Natural killer cell (primary cell): Measurements from ENCODE around the gene DLK1. TPM values are rescaled to one million over a fixed set of nuclear protein-coding genes. Genes with fewer than 3 reads are reported as not detected.

Experiments used
- ATAC-seq, 3 donors: fragments of 150-1000 bp in 2 of 3; fragments of 200-7000 bp in 1 of 3; cut with Tn5 transposase; 1 replicate in 1 of 3; 2 replicates in 2 of 3; pipeline ENCODE4 v1.10.0; 2021; ENCODE audit warnings: mild to moderate bottlenecking in 2 of 3, moderate library complexity in 2 of 3
- DNase-seq, 2 donors: peaks; one replicate each; pipeline versions ENCODE4 v3.0.0 to v3.0.0-alpha.2; 2013 to 2021; ENCODE audit warnings: mixed read lengths in 1 of 2
- H3K27ac ChIP-seq: one replicate; pipeline ENCODE4 v1.5.1; 2013; ENCODE audit warnings: mild to moderate bottlenecking, low read length
- H3K27me3 ChIP-seq: one replicate; pipeline ENCODE4 v1.6.1; 2013; ENCODE audit warnings: low read length; ENCODE audit not compliant: control insufficient read depth, insufficient read depth
- H3K36me3 ChIP-seq: one replicate; pipeline ENCODE4 v1.6.1; 2013; ENCODE audit warnings: low read length; ENCODE audit not compliant: control insufficient read depth, insufficient read depth
- H3K4me1 ChIP-seq: one replicate; pipeline ENCODE4 v1.6.1; 2013; ENCODE audit warnings: low read length; ENCODE audit not compliant: control insufficient read depth, insufficient read depth
- H3K4me3 ChIP-seq: one replicate; pipeline ENCODE4 v1.5.1; 2013; ENCODE audit warnings: low read length
- H3K9me3 ChIP-seq: one replicate; pipeline ENCODE4 v1.6.1; 2013; ENCODE audit warnings: low read length; ENCODE audit not compliant: control insufficient read depth, insufficient read depth
- H3K27ac Mint-ChIP-seq, 2 donors: one replicate each; pipeline ENCODE4 v1.8.0; 2022; ENCODE audit warnings: mild to moderate bottlenecking in 2 of 2, mixed read lengths in 2 of 2, moderate library complexity in 1 of 2
- H3K27me3 Mint-ChIP-seq, 2 donors: one replicate each; pipeline ENCODE4 v1.8.0; 2022; ENCODE audit warnings: low read depth in 2 of 2, mixed read lengths in 2 of 2
- H3K36me3 Mint-ChIP-seq: one replicate; pipeline ENCODE4 v1.8.0; 2022; ENCODE audit warnings: mixed read lengths
- H3K4me1 Mint-ChIP-seq, 2 donors: one replicate each; pipeline ENCODE4 v1.8.0; 2022; ENCODE audit warnings: mixed read lengths in 2 of 2
- H3K4me3 Mint-ChIP-seq: one replicate; pipeline ENCODE4 v1.8.0; 2022; ENCODE audit warnings: mild to moderate bottlenecking, moderate library complexity, mixed read lengths
- H3K9me3 Mint-ChIP-seq, 2 donors: one replicate each; pipeline ENCODE4 v1.8.0; 2022; ENCODE audit warnings: mixed read lengths in 2 of 2
- WGBS: methylation state at CpG from one replicate; pipeline ENCODE4 v1.1.7; 2013; ENCODE audit warnings: missing lambda C conversion rate; ENCODE audit not compliant: insufficient coverage; 5-methylcytosine and 5-hydroxymethylcytosine counted together
- intact Hi-C: fragments of 100-400 bp; cut with micrococcal nuclease; formaldehyde crosslinking; loops from one replicate; pipeline ENCODE4 v1.14.2; 2022
- total RNA-seq, 4 donors: library from RNA; stranded (reverse); fragments of 120-200 nt in 1 of 4; gene quantifications; one replicate each; pipeline versions ENCODE4 v1.2.3 to v1.2.4, GENCODE V29; 2013 to 2022
- TF ChIP-seq, protein P1 (sequence below): fragments of 200-600 bp; IDR thresholded peaks from one replicate; pipeline ENCODE4 v1.8.0; 2022; ENCODE audit warnings: antibody characterized with exemption

DLK1 gene
- total RNA-seq, 3 donors from 2014 or later (not counting 1 experiment from before 2014, with no cell fraction given), result not detected

- Mint-ChIP-seq H3K27ac (no peak overlapping the region), H3K4me3 (no peak overlapping the region), H3K9me3 (no peaks in the 10 kb centered on the region), H3K27me3 (peaks cover 5 to 6% of the 10 kb centered on the region in 2 donors), H3K4me1 (no peaks in the 10 kb centered on the region), H3K36me3 (no peaks in the 10 kb centered on the region)
- DNase-seq (no peak), ATAC-seq (no peak)
- H3K9me3 ChIP-seq, result no peaks in the 10 kb centered on the region
- H3K4me3 ChIP-seq, result no peak overlapping the region
- intact Hi-C loops, result no loop called here
- H3K27me3 ChIP-seq, result no peaks in the 10 kb centered on the region
- no peaks in the 10 kb centered on the region for H3K36me3 ChIP-seq
- H3K27ac ChIP-seq, result no peak overlapping the region
- no peaks in the 10 kb centered on the region for H3K4me1 ChIP-seq
- WGBS, result 82% methylated on average over 12 of the region's 12 CpGs
- TF ChIP-seq, protein P1, sequence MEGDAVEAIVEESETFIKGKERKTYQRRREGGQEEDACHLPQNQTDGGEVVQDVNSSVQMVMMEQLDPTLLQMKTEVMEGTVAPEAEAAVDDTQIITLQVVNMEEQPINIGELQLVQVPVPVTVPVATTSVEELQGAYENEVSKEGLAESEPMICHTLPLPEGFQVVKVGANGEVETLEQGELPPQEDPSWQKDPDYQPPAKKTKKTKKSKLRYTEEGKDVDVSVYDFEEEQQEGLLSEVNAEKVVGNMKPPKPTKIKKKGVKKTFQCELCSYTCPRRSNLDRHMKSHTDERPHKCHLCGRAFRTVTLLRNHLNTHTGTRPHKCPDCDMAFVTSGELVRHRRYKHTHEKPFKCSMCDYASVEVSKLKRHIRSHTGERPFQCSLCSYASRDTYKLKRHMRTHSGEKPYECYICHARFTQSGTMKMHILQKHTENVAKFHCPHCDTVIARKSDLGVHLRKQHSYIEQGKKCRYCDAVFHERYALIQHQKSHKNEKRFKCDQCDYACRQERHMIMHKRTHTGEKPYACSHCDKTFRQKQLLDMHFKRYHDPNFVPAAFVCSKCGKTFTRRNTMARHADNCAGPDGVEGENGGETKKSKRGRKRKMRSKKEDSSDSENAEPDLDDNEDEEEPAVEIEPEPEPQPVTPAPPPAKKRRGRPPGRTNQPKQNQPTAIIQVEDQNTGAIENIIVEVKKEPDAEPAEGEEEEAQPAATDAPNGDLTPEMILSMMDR, result no peak
Observed at GRCh38 chr14:100780646-100781355, 54.1 kb downstream of the DLK1 start.

DNA sequence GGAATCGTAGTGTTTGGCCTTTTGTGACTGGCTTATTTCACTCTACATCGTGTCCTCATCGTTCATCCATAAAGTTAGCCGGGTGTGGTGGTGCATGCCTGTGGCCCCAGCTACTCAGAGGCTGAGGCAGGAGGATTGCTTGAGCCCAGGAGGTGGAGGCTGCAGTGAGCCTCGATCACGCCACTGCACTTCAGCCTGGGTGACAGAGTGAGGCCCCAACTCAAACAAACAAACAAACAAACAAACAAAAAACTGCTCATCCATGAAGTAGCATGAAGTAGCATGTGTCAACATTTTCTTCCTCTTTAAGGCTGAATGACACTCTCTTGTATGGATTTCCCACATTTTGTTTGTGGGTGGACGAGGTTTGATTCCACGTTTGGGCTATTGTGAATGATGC is 55.3 kb downstream of the DLK1 start:
- intact Hi-C loops, result no loop called here

DNA sequence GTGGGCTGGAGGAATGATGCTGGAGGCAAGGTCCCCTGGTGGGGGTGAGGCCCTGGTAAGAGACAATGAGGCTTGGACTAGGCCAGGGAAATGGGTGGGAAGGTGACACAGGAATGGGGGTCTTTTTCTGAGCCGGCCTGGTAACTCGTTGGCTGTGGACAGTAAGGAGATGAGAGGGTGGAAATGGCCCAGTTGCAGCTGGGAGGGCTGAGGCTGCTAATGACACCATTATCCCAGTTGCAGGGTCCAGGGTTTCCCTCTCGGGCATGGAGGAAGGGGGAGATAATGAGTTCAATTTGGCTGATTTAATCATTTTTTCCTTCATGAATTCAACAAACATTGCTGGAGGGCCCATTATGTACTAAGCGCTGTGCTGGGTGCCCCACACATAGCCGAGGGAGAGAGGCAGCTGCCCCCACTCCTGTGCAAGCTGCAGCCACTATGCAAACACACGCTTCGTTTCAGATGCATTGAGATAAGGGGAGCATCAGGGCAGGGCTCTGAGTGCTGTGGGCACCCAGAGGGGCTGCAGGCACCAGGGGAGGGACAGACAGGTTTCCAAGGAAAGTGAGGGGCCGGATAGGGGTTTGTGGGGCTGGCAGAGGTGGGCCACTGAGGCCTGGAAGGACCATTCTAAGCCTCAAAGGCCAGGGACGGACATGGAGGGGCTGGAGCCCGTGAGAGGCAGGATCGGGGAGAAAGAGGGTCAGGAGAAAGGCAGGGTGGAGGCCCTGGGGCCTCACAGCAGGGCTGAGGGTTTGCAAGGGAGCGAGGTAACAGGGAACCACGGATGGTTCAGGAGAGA is 56.0 kb downstream of the DLK1 start:
- H3K4me3 Mint-ChIP-seq, result no peak overlapping the region
- Histone ChIP-seq H3K4me1 (no peaks in the 10 kb centered on the region), H3K36me3 (no peaks in the 10 kb centered on the region), H3K4me3 (no peak overlapping the region), H3K9me3 (no peaks in the 10 kb centered on the region), H3K27ac (no peak overlapping the region), H3K27me3 (no peaks in the 10 kb centered on the region)
- 68% methylated on average over 13 of the region's 13 CpGs for WGBS
- ATAC-seq, result no peak
- DNase-seq, result no peak
- no peaks in the 10 kb centered on the region for H3K9me3 Mint-ChIP-seq
- no peak overlapping the region for H3K27ac Mint-ChIP-seq
- intact Hi-C loops, result no loop called here
- H3K4me1 Mint-ChIP-seq, result no peaks in the 10 kb centered on the region
- no peaks in the 10 kb centered on the region for H3K36me3 Mint-ChIP-seq
- H3K27me3 Mint-ChIP-seq, result peaks cover 5 to 6% of the 10 kb centered on the region in 2 donors
- TF ChIP-seq, protein P1, result no peak

More for the DNA sequence above, 55.3 kb downstream of the DLK1 start:
- Mint-ChIP-seq H3K27me3 (peaks cover 5 to 6% of the 10 kb centered on the region in 2 donors), H3K4me1 (no peaks in the 10 kb centered on the region), H3K9me3 (no peaks in the 10 kb centered on the region), H3K27ac (no peak overlapping the region), H3K4me3 (no peak overlapping the region), H3K36me3 (no peaks in the 10 kb centered on the region)
- Histone ChIP-seq H3K4me3 (no peak overlapping the region), H3K27ac (no peak overlapping the region), H3K9me3 (no peaks in the 10 kb centered on the region), H3K27me3 (no peaks in the 10 kb centered on the region), H3K4me1 (no peaks in the 10 kb centered on the region), H3K36me3 (no peaks in the 10 kb centered on the region)
- DNase-seq (no peak), ATAC-seq (no peak)
- TF ChIP-seq, protein P1, result no peak
- 87% methylated on average over 8 of the region's 8 CpGs for WGBS
